RWPE1 (cell line): ENCODE results near the gene ANKEF1.

ENCODE experiments used
- CTCF ChIA-PET: fragments of 350-600 bp; sonication (Branson Sonifier 250); formaldehyde crosslinking; extraction: SDS; loops from one replicate; lab custom pipeline; 2021; lab: Yijun Ruan, JAX
- POLR2A ChIA-PET: fragments of 400-600 bp; formaldehyde crosslinking; extraction: SDS; loops from one replicate; lab custom pipeline; 2020; ENCODE audit warnings: antibody characterized with exemption; ENCODE audit not compliant: low non-redundant PET; lab: Yijun Ruan, JAX
- DNase-seq: peaks from one replicate; pipeline ENCODE4 v3.0.0; 2012; ENCODE audit warnings: low spot score
- H3K27ac ChIP-seq: fragments of 450-650 bp; 2 replicates; pipeline ENCODE4 v1.5.1; 2017
- TF ChIP-seq, protein P1 (sequence below): fragments of 450-650 bp; conservative IDR thresholded peaks from 2 replicates; pipeline ENCODE4 v1.5.1; 2017; ENCODE audit warnings: low read depth, mild to moderate bottlenecking

Gene ANKEF1

DNA sequence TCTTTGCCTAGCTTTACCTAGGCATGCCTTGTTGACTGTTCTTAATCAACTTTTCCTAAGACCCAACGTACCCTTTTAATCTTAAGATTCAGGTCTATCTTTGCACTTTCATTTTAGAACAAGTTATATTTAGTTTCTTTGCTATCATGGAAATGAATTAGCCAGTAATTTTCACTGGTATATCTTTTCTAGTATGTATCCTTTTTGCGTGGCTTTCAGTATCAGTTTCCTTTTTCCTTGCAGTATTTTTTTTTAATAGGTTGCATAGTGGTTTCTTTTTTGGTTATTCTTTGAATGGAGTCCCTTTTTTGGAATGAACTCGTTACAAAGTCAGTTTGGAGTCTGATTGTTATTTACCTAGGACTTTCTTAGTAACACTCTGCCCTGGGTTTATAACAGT is 7.3 kb downstream of the ANKEF1 start:
- TF ChIP-seq, protein P1, sequence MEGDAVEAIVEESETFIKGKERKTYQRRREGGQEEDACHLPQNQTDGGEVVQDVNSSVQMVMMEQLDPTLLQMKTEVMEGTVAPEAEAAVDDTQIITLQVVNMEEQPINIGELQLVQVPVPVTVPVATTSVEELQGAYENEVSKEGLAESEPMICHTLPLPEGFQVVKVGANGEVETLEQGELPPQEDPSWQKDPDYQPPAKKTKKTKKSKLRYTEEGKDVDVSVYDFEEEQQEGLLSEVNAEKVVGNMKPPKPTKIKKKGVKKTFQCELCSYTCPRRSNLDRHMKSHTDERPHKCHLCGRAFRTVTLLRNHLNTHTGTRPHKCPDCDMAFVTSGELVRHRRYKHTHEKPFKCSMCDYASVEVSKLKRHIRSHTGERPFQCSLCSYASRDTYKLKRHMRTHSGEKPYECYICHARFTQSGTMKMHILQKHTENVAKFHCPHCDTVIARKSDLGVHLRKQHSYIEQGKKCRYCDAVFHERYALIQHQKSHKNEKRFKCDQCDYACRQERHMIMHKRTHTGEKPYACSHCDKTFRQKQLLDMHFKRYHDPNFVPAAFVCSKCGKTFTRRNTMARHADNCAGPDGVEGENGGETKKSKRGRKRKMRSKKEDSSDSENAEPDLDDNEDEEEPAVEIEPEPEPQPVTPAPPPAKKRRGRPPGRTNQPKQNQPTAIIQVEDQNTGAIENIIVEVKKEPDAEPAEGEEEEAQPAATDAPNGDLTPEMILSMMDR, result no peak
- POLR2A ChIA-PET, result no interaction called here
- H3K27ac ChIP-seq, result no peak overlapping the region
- CTCF ChIA-PET, result no interaction called here
- no peak for DNase-seq

DNA sequence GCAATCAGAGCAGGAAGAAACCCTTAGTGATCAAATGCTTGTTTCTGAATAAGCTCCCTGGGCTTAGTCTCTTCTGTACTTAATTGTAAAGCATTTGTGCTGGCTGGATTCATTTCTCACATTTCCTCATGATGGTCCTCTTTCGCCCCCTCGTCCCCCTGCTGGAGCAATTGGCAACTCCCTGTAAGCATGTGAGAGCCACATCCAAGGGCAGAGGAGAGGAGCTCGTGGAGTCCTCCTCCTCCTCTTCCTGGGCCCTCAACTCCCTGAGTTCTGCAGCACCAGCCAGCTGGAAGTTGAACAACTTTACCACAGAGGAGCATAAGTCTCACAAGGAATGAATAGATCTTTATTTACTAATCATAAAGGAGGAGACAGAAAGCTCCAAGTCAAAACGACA is 12.6 kb downstream of the ANKEF1 start:
- H3K27ac ChIP-seq, result no peak overlapping the region
- TF ChIP-seq, protein P1, result no peak
- ChIA-PET POLR2A (no interaction called here), CTCF (interaction anchor here (0.6 to 1.4 kb wide), 4 partner anchors 43 to 546 kb away, joined by 3 to 5 read pairs (median 3); no protein-coding TSS in a partner anchor)
- DNase-seq, result no peak

DNA sequence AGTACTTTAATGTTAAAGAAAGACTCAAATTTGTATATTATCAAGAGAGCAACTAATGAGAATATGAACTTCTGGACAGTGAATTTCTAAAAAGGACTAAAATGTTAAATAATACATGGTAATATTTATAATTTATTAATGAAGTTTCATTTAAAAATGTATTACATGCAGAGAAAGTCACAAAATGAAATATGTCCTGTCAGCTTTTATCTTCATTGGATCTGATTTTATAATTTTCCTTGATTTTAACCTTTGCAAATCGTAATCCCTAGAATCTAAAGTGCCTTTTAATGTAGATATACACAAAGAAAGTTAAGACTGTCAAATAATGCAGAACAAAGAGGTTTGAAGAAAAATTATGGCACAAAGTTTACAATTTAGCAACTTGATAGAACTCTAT is 16.4 kb downstream of the ANKEF1 start:
- DNase-seq, result no peak
- POLR2A ChIA-PET, result no interaction called here
- CTCF ChIA-PET, result no interaction called here
- no peak overlapping the region for H3K27ac ChIP-seq
- TF ChIP-seq, protein P1, result no peak

DNA sequence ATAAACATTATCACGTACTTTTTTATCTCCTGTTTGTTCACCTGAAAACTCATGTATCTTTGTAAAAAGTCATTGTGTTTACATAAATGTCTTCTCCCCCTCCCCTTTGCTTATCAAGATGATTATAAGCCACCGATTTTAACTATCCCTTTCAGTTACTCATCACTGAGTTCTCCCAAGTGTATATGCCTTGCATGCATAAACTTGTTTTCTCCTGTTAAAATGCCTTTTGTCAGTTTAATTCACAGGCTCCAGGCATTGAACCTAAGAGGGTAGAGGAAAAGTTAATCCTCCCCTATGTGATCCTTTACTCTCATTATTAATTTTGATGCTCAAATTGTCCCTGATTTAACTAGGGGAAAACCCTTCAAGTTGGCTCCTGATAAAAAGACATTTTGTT is 24.2 kb downstream of the ANKEF1 start:
- CTCF ChIA-PET, result no interaction called here
- TF ChIP-seq, protein P1, result no peak
- DNase-seq, result no peak
- no peak overlapping the region for H3K27ac ChIP-seq
- POLR2A ChIA-PET, result no interaction called here

DNA sequence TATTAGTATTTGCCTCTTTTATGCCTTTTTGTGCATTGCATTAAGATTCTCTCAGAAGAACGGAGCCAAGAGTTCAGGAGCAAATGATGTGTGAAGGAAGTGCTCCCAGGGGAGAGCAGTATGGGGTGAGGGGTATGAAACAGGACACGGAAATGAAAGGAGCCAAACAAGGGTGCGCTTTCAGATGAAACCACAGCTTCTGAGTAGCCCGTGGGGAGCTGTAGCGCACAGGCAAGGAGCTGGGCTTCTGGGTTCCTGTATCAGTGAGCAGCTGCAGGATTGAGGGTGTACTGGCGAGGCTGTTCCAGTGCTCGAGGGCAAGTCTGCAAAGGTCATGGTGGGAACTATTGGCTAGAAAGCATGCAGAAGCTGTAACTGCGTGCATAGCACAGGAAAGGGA is 25.4 kb downstream of the ANKEF1 start:
- ChIA-PET CTCF (no interaction called here), POLR2A (no interaction called here)
- no peak overlapping the region for H3K27ac ChIP-seq
- TF ChIP-seq, protein P1, result no peak
- no peak for DNase-seq

DNA sequence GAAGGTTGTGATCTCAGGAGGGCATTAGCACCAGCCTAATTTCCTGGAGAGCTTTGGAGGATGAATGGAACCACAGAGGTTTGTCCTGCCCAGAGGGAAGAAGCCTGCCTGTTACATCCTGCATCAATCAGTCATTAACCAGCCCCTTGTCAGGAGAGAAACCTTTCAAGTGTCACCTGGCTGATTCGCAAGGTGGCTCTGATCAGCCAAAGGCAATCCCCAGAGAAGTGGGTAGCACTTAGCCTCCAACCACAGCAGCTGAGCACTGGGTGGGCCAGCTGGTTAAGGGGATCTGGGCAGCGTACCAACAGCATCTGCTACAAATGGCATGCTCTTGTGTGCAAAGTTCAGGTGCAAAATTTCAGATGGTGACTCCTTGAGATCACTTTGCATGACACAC is 26.9 kb downstream of the ANKEF1 start:
- TF ChIP-seq, protein P1, result no peak
- DNase-seq, result no peak
- H3K27ac ChIP-seq, result no peak overlapping the region
- CTCF ChIA-PET, result no interaction called here
- POLR2A ChIA-PET, result no interaction called here

DNA sequence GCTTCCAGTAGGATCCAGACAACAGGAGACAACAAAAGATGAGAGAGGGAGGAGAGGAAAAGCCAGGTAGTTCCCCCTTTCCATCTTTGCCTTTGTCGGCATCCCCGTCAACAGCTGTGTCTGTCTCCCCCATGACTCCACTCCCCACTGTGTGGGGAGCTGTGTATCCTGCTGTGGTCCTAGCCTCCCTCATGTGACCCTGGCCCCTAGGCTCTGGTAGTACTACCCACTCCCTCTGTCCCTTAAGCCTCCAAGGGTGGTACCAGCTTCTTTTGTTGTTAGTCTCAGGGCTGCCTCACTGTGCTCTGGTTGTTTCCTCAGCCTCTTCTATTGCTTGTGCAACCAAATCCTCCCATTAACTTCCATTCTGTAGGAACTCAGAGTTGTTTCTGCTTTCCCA is 28.7 kb downstream of the ANKEF1 start:
- ChIA-PET CTCF (no interaction called here), POLR2A (no interaction called here)
- no peak for DNase-seq
- TF ChIP-seq, protein P1, result no peak
- no peak overlapping the region for H3K27ac ChIP-seq
